GM12878 (cell line): ENCODE data around the gene EFHD2. TPM values are rescaled to one million over a fixed set of nuclear protein-coding genes. Genes with fewer than 3 reads are reported as not detected.

ENCODE experiments used
- ATAC-seq: fragments of 200-7000 bp; cut with Tn5 transposase; 3 replicates; pipeline ENCODE4 v1.9.1; 2020; ENCODE audit warnings: mild to moderate bottlenecking, moderate library complexity
- BruUV-seq: library from RNA; stranded (reverse); fragments of 400-500 nt; replicated peaks from 2 replicates; lab custom pipeline; 2021; lab: Mats Ljungman, UMichigan
- CTCF ChIA-PET: fragments of 300-600 bp; sonication (Branson Sonifier 250); formaldehyde crosslinking; extraction: SDS; loops from one replicate; lab custom pipeline; 2021; ENCODE audit warnings: inconsistent platforms; lab: Yijun Ruan, JAX
- POLR2A ChIA-PET: fragments of 350-600 bp; formaldehyde crosslinking; extraction: SDS; loops from one replicate; lab custom pipeline; 2021; ENCODE audit warnings: inconsistent platforms; lab: Charles Lee
- RAD21 ChIA-PET: fragments of 300-600 bp; sonication (Branson Sonifier 250); formaldehyde crosslinking; loops from one replicate; lab custom pipeline; 2023; ENCODE audit warnings: antibody characterized with exemption; ENCODE audit not compliant: unreplicated experiment; lab: Charles Lee
- SMC1A ChIA-PET: fragments of 300-600 bp; sonication (Branson Sonifier 250); formaldehyde crosslinking; loops from one replicate; lab custom pipeline; 2023; ENCODE audit not compliant: unreplicated experiment, uncharacterized antibody; lab: Charles Lee
- DNase-seq: peaks from one replicate; pipeline ENCODE4 v3.0.0-alpha.2; 2011; ENCODE audit warnings: low read depth, low spot score
- FAIRE-seq: peaks from 3 replicates; lab custom pipeline; 2011; peaks lifted over from hg19 to GRCh38; lab: Jason Lieb, UNC
- H2AFZ ChIP-seq: 2 replicates; pipeline ENCODE4 v1.6.0; 2011; ENCODE audit warnings: low read depth, low read length, control low read depth; ENCODE audit not compliant: control insufficient read depth
- H3K27ac ChIP-seq: 2 replicates; pipeline ENCODE4 v1.5.1; 2011; ENCODE audit warnings: control low read depth; ENCODE audit not compliant: control insufficient read depth, insufficient read depth
- H3K27me3 ChIP-seq, 2 experiments: replicated peaks in 1 of 2; 2 replicates each; pipeline versions ENCODE4 v1.6.0 to v1.6.1; 2011; ENCODE audit warnings: low read length in 1 of 2; ENCODE audit not compliant: control insufficient read depth in 2 of 2, insufficient read depth in 2 of 2
- H3K36me3 ChIP-seq, 2 experiments: 2 replicates each; pipeline ENCODE4 v1.5.1; 2011; ENCODE audit warnings: low read length in 1 of 2; ENCODE audit not compliant: control insufficient read depth in 2 of 2, insufficient read depth in 2 of 2
- H3K4me1 ChIP-seq: 2 replicates; pipeline ENCODE4 v1.6.1; 2011; ENCODE audit warnings: mild to moderate bottlenecking, low read length, moderate library complexity, mixed read lengths; ENCODE audit not compliant: control insufficient read depth, insufficient read depth
- H3K4me2 ChIP-seq: 2 replicates; pipeline ENCODE4 v1.6.0; 2011; ENCODE audit warnings: control low read depth; ENCODE audit not compliant: control insufficient read depth, insufficient read depth
- H3K4me3 ChIP-seq: fragments of 200-600 bp; sonication (generic); 2 replicates; pipeline ENCODE4 v1.5.1; 2016
- H3K79me2 ChIP-seq: 2 replicates; pipeline ENCODE4 v1.6.0; 2011; ENCODE audit warnings: low read length; ENCODE audit not compliant: control insufficient read depth, insufficient read depth
- H3K9ac ChIP-seq: 2 replicates; pipeline ENCODE4 v1.8.0; 2011; ENCODE audit warnings: low read length, control low read depth, mixed read lengths; ENCODE audit not compliant: control insufficient read depth, insufficient read depth
- H3K9me3 ChIP-seq: replicated peaks from 3 replicates; pipeline ENCODE4 v1.5.1; 2011; ENCODE audit warnings: mild to moderate bottlenecking, low read length; ENCODE audit not compliant: control insufficient read depth, insufficient read depth
- H4K20me1 ChIP-seq: 2 replicates; pipeline ENCODE4 v1.6.0; 2011; ENCODE audit not compliant: control insufficient read depth, insufficient read depth
- ATF7 ChIP-seq: fragments of 450-650 bp; IDR thresholded peaks from 2 replicates; pipeline ENCODE4 v1.6.1; 2016; ENCODE audit warnings: low read depth, mild to moderate bottlenecking
- CHD2 ChIP-seq: IDR thresholded peaks from 2 replicates; pipeline ENCODE4 v1.6.1; 2011; ENCODE audit warnings: low read depth, low read length, improper control_type of control experiment, borderline replicate concordance
- DPF2 ChIP-seq: fragments of 450-650 bp; IDR thresholded peaks from 2 replicates; pipeline ENCODE4 v1.6.1; 2017; ENCODE audit warnings: mild to moderate bottlenecking
- E2F8 ChIP-seq: fragments of 450-650 bp; IDR thresholded peaks from 2 replicates; pipeline ENCODE4 v1.6.1; 2018; ENCODE audit warnings: mild to moderate bottlenecking, low read depth, moderate library complexity; ENCODE audit not compliant: partially characterized antibody
- E4F1 ChIP-seq: fragments of 450-650 bp; IDR thresholded peaks from 2 replicates; pipeline ENCODE4 v1.6.1; 2018; ENCODE audit warnings: borderline replicate concordance, mild to moderate bottlenecking; ENCODE audit not compliant: partially characterized antibody
- HDAC6 ChIP-seq: fragments of 200-600 bp; sonication (generic); IDR thresholded peaks from one replicate; pipeline ENCODE4 v1.8.0; 2017; ENCODE audit warnings: antibody characterized with exemption; ENCODE audit not compliant: unreplicated experiment
- LARP7 ChIP-seq: fragments of 450-650 bp; IDR thresholded peaks from 2 replicates; pipeline ENCODE4 v1.6.1; 2017; ENCODE audit warnings: mild to moderate bottlenecking
- NR2F1 ChIP-seq: fragments of 450-650 bp; conservative IDR thresholded peaks from 2 replicates; pipeline ENCODE4 v1.6.1; 2017; ENCODE audit warnings: mild to moderate bottlenecking
- PBX3 ChIP-seq: IDR thresholded peaks from 2 replicates; pipeline ENCODE4 v1.6.1; 2011; ENCODE audit warnings: mild to moderate bottlenecking, low read depth, low read length, moderate library complexity; ENCODE audit not compliant: insufficient replicate concordance
- PML ChIP-seq: IDR thresholded peaks from 2 replicates; pipeline ENCODE4 v1.6.1; 2012; ENCODE audit warnings: low read length, inconsistent platforms
- SMAD5 ChIP-seq: IDR thresholded peaks from 2 replicates; pipeline ENCODE4 v1.6.1; 2016; ENCODE audit warnings: antibody characterized with exemption, low read depth
- SRF ChIP-seq, 2 experiments: IDR thresholded peaks; 2 replicates each; pipeline ENCODE4 v1.6.1; 2011; ENCODE audit warnings: low read depth in 2 of 2, low read length in 2 of 2, mild to moderate bottlenecking in 1 of 2, moderate library complexity in 1 of 2
- SUPT20H ChIP-seq: IDR thresholded peaks from 2 replicates; pipeline ENCODE4 v1.6.1; 2011; ENCODE audit warnings: low read depth, mild to moderate bottlenecking, low read length, moderate library complexity, borderline replicate concordance; ENCODE audit not compliant: control insufficient read depth
- TAF1 ChIP-seq: IDR thresholded peaks from 2 replicates; pipeline ENCODE4 v1.6.1; 2011; ENCODE audit warnings: mild to moderate bottlenecking, low read depth, low read length, borderline replicate concordance
- WRNIP1 ChIP-seq: IDR thresholded peaks from 2 replicates; pipeline ENCODE4 v1.6.1; 2011; ENCODE audit warnings: low read depth, low read length, improper control_type of control experiment, borderline replicate concordance
- ZZZ3 ChIP-seq: IDR thresholded peaks from 2 replicates; pipeline ENCODE4 v1.6.1; 2011; ENCODE audit warnings: low read depth; ENCODE audit not compliant: control insufficient read depth, insufficient read length
- WGBS: methylation state at CpG from one replicate; pipeline ENCODE4 v1.1.6; 2016; ENCODE audit warnings: low lambda C conversion rate; ENCODE audit not compliant: insufficient replicate concordance, insufficient coverage; ENCODE audit errors: missing lambda C conversion rate; 5-methylcytosine and 5-hydroxymethylcytosine counted together
- in situ Hi-C: fragments of 300-500 bp; cut with MboI; formaldehyde crosslinking; loops from 9 replicates; pipeline ENCODE4 v1.14.3; 2018; ENCODE audit warnings: mixed read lengths
- intact Hi-C: fragments of 100-400 bp; cut with micrococcal nuclease; formaldehyde crosslinking; loops from one replicate; pipeline ENCODE4 v1.14.2; 2022; ENCODE audit not compliant: unreplicated experiment
- polyA plus RNA-seq, 11 experiments: library from polyadenylated mRNA; depleted of rRNA in 4 of 11; unstranded in 6 of 11; stranded (reverse) in 5 of 11; fragments of >200 nt; fragmentation: Nextera tagmentation in 4 of 11; fragmentation: Illumina TruSeq in 1 of 11; extraction: Ambion mirVana in 4 of 11; extraction: Trizol in 1 of 11; gene quantifications; 1 replicate in 1 of 11; 2 replicates in 10 of 11; pipeline versions ENCODE4 v1.2.1 to v1.2.3, GENCODE V29; 2011 to 2016; ENCODE audit warnings: inconsistent platforms in 2 of 11, missing spikeins in 2 of 11, low read depth in 1 of 11
- total RNA-seq, 4 experiments: library from RNA; depleted of rRNA in 3 of 4; stranded (reverse); fragments of >200 nt in 3 of 4; fragmentation: Illumina TruSeq in 1 of 4; extraction: Trizol in 1 of 4; gene quantifications; 2 replicates each; pipeline versions ENCODE4 v1.2.1 to v1.2.3, GENCODE V29; 2013 to 2021

EFHD2 gene
- total and polyA plus RNA-seq, 10 of the 15 experiments (the other 5 are each of a cell fraction or from before 2014, with no cell fraction given) = 4.0 to 114 (median 66.1) TPM

GRCh38 chr1:15393475-15394257, 16.0 kb upstream of the EFHD2 start (continued):
- no peak for TF ChIP-seq E4F1
- no peak for TF ChIP-seq DPF2
- TF ChIP-seq SRF (IDR thresholded peaks at IDR 0.05; ENCODE audit: low read depth in 2 of 2, low read length in 2 of 2) = no peak
- no peak for TF ChIP-seq ATF7

- in situ Hi-C loops = no loop called here
- CTCF ChIA-PET = interaction anchor here (0.7 kb wide), 1 partner anchor 44 kb away, joined by 3 read pairs; no protein-coding TSS in a partner anchor
- TF ChIP-seq PBX3 (no peak), TAF1 (no peak), WRNIP1 (no peak), NR2F1 (no peak), HDAC6 (no peak), LARP7 (no peak), SUPT20H (no peak), ZZZ3 (no peak), SMAD5 (no peak), PML (no peak), CHD2 (no peak), E2F8 (no peak)
Observed at GRCh38 chr1:15394258-15394690, 15.4 kb upstream of the EFHD2 start.

More at GRCh38 chr1:15394258-15394690, 15.4 kb upstream of the EFHD2 start:
- Histone ChIP-seq H3K4me3 (no peak overlapping the region), H3K9me3 (no peaks in the 10 kb centered on the region), H3K4me1 (no peaks in the 10 kb centered on the region), H3K36me3 (no peaks in the 10 kb centered on the region), H2AFZ (no peak overlapping the region), H3K79me2 (no peaks in the 10 kb centered on the region), H3K27me3 (no peaks in the 10 kb centered on the region), H4K20me1 (no peaks in the 10 kb centered on the region), H3K4me2 (no peak overlapping the region), H3K27ac (no peak overlapping the region), H3K9ac (no peak overlapping the region)
- ATAC-seq = no peak
- no peak for DNase-seq
- BruUV-seq = no TSS peak
- intact Hi-C loops = no loop called here
- no peak for FAIRE-seq
- ChIA-PET RAD21 (no interaction called here), POLR2A (no interaction called here), SMC1A (no interaction called here)
- WGBS = 43% methylated on average over 3 of the region's 3 CpGs
